HG03469 (cell line): ENCODE results near the gene SYNGR4.
"Not testable (repeated sequence)": the region's sequence is repeated elsewhere in the genome, so short reads cannot be mapped to it uniquely, and the experiment has no call there.

Experiments
- ATAC-seq: cut with Tn5 transposase; IDR thresholded peaks from one replicate; pipeline ENCODE4 v1.9.1; 2021; ENCODE audit warnings: mild to moderate bottlenecking, moderate library complexity, moderate number of reproducible peaks; ENCODE audit not compliant: unreplicated experiment

The SYNGR4 gene

DNA sequence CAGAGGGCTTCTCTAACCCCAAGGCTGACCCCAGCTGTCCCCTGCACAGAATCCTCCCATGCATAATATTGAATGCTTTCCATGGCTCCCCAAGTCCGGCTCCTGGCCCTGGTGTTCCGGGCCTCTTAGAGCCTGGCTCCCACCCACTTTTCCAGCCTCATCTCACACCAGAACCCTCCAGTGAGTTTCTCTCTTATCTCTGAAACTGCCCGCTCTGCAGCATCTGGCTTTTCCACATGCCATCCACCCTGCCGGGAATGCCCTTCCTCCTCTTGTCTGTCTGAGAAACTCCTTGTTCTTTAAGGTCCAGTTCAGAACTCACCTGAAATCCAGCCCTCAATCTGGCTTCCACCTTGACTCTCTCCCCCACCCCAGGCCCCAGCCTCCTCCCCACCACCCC lies 6.8 kb downstream of the SYNGR4 start:
- no peak for ATAC-seq

DNA sequence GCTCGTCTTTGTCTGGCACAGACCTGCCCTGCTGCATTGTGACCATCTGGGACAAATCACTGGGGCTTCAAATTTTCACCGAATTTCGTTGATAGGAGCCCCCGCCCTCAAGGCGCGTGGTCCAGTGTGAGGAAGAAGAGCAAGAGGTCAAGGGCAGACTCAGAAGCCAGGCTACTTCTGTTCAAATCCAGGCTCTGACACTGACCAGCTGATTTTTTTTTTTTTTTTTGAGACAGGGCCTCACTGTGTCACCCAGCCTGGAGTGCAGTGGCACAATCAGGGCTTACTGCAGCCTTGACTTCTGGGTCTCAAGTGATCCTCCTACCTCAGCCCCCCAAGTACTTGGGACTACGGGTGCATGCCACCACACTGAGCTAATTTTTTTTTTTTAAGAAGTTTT lies 7.2 kb downstream of the SYNGR4 start:
- ATAC-seq: no peak

- ATAC-seq: not testable (repeated sequence)
Measured at GRCh38 chr19:48371771-48372170, 7.6 kb downstream of the SYNGR4 start.

DNA sequence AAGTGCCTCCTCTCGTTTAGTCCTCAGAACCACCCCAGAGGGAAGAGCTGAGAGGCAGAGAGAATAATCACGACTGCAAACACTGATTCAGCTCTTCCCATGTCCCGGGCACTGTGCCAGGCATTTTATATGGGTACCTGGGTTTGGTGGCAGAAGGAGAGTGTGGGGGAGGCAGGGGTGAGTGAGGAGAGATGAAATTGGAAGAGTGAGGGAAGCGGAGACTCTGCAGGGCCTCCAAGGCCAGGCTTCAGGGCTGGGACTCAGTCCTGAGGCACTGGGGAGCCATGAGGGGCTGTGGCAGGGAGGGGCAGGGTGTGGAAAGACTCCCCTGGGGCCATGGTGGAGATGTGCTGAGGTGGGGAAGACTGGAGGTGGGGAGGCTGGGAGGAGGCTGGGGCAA lies 8.7 kb downstream of the SYNGR4 start:
- ATAC-seq: no peak

DNA sequence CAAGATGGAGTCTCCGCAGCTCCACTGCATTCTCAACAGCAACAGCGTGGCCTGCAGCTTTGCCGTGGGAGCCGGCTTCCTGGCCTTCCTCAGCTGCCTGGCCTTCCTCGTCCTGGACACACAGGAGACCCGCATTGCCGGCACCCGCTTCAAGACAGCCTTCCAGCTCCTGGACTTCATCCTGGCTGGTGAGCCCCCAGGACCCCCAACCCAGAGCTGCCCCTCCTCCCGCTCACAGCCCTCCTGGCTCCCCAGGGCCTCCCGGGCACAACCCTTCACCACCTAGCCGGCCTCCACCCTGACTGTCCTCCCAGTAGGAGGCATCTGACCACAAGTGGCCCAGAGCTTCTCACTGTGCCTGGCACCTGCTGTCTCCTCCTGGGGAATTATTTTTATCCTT lies 9.4 kb downstream of the SYNGR4 start:
- no peak for ATAC-seq

DNA sequence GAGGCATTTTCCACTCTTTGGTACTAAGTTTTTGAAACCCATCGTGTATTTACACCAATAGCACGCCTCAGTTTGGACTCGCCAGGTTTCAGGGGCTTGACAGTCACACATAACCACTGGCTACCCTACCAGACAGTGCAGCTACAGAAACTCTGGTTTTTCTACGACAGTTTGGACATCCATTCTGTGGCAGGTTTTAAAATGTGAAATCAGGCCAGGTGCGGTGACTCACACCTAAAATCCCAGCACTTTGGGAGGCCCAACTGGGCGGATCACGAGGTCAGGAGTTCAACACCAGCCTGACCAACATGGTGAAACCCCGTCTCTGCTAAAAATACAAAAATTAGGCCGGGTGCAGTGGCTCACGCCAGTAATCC lies 14.0 kb downstream of the SYNGR4 start:
- ATAC-seq: no peak

DNA sequence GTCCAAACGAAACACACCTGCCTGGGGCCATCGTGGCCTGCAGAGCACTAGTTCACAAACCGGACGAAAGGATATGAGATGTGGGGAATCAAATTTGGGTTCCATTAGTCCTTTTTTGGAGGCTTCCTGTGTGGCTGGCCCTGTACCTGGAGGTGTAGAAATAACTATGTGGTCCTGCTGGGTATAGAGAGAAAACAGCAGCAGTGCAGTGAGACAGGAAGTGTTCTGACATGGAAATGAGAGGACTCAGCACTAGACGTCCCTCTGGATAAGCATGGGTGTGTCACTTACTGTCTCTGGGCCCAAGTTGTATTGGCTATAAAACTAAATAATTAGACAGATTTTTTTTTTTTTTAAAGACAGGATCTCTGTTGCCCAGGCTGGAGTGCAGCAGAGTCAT lies 14.9 kb downstream of the SYNGR4 start:
- no peak for ATAC-seq

GRCh38 chr19:48381178-48381950 lies 17.2 kb downstream of the SYNGR4 start:
- ATAC-seq: no peak

GRCh38 chr19:48382286-48382685 lies 18.1 kb downstream of the SYNGR4 start:
- no peak for ATAC-seq

DNA sequence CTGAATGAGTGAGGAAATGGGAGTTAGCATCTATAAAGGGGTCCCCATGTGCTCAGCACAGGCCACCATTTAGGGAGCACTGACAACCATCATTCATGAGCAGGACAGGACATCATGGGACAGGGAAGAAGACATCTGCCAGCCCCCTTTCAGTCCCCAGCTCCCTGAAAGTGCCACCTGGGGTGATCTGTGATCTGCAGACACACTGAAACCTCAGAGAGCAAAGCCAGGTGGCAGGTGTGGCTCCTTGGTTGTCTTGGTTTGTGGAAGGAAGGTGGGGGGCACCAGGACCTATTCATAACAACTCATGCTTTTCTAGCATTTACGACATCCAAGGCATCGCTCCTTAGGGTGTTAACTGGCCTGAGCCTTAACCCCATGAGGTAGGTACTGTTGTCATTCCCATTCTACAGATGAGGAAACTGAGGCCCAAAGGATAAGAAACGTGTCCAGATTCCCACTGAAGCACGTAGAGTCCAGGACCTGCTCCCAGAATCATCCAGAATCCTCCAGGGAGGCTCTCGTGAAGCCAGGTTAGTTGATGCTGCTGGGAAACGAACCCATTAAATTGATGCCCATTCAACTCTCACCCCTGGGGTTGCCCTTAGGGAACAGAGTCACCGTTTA lies 21.4 kb downstream of the SYNGR4 start:
- ATAC-seq: no peak

GRCh38 chr19:48386981-48387380 lies 22.8 kb downstream of the SYNGR4 start:
- ATAC-seq: no peak

DNA sequence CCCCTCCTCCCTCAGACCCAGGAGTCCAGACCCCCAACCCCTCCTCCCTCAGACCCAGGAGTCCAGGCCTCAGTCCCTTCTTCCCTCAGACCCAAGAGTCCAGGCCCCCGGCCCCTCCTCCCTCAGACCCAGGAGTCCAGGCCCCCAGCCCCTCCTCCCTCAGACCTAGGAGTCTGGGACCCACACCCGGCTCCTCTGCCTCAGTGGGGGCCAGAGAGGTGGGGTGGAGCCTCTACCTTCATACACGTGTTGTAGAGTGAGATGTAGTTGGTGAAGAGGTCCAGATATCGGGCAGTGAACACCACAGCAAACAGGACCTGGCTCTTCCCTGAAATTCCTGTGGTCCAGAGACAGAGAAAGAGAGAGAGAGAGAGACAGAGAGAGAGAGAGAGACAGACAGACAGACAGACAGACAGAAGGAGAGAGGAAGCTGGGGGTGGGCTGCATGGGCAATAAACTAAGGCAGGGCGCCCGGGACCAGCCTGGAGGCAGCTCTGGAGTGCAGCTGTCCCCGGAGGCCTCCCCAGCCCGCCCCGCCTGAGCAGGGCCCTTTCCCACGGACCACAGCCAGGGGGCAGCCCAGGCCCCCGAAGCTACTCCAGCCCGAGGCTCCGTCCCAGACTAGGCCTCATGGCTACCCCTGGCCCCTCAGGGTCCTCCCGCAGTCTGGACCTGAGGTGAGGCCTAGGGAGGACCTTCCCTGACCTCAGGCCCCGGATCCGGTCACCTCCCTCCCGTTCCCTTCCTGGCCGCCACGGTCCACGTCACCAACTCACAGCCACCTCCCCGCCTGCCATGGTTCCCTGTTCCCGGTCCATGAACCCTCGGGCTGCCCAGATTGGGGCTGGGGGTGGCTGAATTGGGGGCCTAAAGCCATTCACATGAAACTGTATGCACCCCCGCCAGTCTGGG lies 26.3 kb downstream of the SYNGR4 start:
- no peak for ATAC-seq

- ATAC-seq: peak; percentile 46
Measured at GRCh38 chr19:48391100-48392005, 27.2 kb downstream of the SYNGR4 start, which contains the start of gene KDELR1. KDELR1 (minus strand) TSS chr19:48391551; CDS start chr19:48391358, 193 bp downstream.

DNA sequence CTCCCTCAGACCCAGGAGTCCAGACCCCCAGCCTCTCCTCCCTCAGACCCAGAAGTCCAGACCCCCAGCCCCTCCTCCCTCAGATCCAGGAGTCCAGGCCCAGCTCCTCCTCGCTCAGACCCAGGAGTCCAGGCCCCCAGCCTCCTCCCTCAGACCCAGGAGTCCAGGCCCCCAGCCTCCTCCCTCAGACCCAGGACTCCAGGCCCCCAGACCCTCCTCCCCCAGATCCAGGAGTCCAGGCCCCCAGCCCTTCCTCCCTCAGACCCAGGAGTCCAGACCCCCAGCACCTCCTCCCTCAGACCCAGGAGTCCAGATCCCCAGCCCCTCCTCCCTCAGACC lies 27.8 kb downstream of the SYNGR4 start:
- not testable (repeated sequence) for ATAC-seq

DNA sequence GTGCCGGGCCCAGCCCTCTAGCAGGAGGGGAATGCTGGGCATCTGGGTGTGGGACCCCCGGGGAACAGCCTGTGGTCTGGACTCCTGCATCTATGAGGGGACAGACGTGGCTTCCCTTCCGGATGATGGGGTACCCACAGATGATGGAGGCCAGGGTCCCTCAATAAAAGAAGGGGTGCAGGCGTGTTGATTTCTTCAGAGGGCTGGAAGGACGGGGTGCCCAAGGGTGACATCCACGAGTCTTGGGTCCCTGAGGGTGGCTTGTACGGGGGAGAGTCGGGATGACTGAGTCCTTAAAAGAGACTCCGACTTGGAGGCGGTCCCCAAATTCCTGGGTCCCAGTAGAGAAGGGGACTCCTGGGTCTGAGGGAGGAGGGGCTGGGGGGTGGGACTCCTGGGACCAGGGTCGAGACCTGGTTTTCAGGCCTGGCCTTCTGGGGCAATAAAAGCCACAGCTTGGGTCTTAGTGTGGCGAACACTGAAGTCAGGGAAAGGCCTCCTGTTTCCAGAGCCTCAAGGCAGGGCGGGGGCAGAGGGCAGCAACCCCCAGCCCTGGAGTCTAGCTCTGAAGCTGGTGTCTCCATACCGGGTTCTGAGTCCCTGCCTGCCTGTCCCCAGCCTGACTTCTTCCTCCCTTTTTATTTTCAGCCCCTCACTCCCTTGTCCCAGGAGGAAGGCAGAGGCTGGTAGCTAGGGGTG lies 28.8 kb downstream of the SYNGR4 start:
- no peak for ATAC-seq

DNA sequence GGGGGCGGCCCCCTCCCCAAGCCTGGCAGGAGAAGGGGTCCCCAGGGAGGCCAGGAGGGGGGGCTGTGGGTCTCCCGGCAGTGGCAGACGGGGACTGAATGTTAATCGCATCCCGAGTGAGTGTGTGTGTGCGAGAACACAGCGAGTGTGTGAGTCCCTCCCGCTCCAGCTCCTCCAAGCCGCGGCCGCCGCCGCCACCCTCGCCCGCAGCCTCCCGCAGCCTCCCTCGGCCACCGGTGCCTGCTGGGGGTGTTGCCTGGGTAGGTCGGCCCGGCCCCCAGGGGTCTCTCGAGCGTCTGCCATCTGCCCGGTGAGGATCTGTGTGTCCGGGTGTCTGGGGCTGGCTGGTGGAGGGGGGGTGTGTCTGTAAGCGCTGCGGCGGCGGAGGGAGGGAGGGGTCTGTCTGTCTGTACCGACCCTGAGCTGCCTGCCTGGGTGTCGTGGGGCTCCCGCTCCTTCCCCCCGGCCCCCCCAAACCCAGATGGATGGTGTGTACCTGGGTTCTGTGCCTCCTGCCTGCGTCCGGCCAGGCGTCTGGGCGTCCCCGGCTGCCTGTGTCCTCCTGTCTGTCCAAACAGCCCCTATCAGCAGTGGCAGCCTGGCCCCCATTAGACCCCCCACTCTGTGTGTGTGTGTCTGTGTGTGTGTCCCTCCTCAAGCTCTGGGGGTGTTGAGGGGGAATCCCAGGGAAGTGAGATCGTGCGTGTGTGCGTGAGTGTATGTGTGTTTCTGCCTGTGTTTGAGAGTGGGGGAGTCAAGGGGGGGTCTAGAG lies 29.6 kb downstream of the SYNGR4 start, which contains the start of gene GRIN2D:
Gene GRIN2D (plus strand): TSS at position 110 of the 772 bp plus-strand sequence. CDS start 4,725 bp downstream, outside the sequence.
- no peak for ATAC-seq

- no peak for ATAC-seq
Measured at GRCh38 chr19:48394331-48395169, 30.4 kb downstream of the SYNGR4 start.

DNA sequence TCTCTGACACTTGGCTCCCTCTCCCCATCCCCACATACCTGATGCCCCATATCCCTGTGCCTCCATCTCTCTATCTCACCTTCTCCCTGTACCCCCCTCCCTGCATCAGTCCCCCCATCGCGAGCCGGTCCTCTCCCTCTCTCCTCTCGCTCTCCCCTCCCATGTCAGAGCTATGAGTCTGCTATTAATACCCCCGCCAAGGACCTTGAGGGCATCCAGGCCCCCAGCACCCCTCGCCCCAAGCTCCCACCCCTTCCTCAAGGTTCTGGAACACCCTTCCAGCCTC lies 30.9 kb downstream of the SYNGR4 start:
- ATAC-seq: no peak
